Measurements from ENCODE around the gene JAKMIP3. TPM values are rescaled to one million over a fixed set of nuclear protein-coding genes. Genes with fewer than 3 reads are reported as not detected.
A peak's percentile ranks its signal among the peaks of the same experiment; 100 is the strongest.

The JAKMIP3 gene
- total and polyA plus RNA-seq, 10 of the 15 experiments (the other 5 are each of a cell fraction or from before 2014, with no cell fraction given) = 0.01 TPM; not detected in 7

GRCh38 chr10:132052124-132052523 lies 13.6 kb upstream of the JAKMIP3 start:
- Histone ChIP-seq H3K27me3 (replicated peaks in 1 of 2; ENCODE audit: control insufficient read depth in 2 of 2, insufficient read depth in 2 of 2, low read length in 1 of 2) (no peaks in the 10 kb centered on the region), H3K4me1 (ENCODE audit: control insufficient read depth, insufficient read depth, low read length) (no peaks in the 10 kb centered on the region), H2AFZ (ENCODE audit: control insufficient read depth, low read depth, low read length) (no peak overlapping the region), H3K36me3 (ENCODE audit: control insufficient read depth in 2 of 2, insufficient read depth in 2 of 2, low read length in 1 of 2) (no peaks in the 10 kb centered on the region), H3K4me2 (ENCODE audit: control insufficient read depth, insufficient read depth) (no peak overlapping the region), H4K20me1 (ENCODE audit: control insufficient read depth, insufficient read depth) (no peaks in the 10 kb centered on the region), H3K9me3 (replicated peaks; ENCODE audit: control insufficient read depth, insufficient read depth, low read length) (peaks cover 4% of the 10 kb centered on the region; the same call in 1 of the 3 replicates), H3K27ac (ENCODE audit: control insufficient read depth, insufficient read depth) (no peak overlapping the region), H3K4me3 (no peak overlapping the region), H3K79me2 (ENCODE audit: control insufficient read depth, insufficient read depth, low read length) (no peaks in the 10 kb centered on the region), H3K9ac (ENCODE audit: control insufficient read depth, insufficient read depth, low read length) (no peak overlapping the region)
- ChIA-PET CTCF (no interaction called here), SMC1A (ENCODE audit: uncharacterized antibody, unreplicated experiment) (no interaction called here), RAD21 (ENCODE audit: unreplicated experiment) (no interaction called here), POLR2A (interaction anchor here (0.5 kb wide), 1 partner anchor 849 kb away, joined by 6 read pairs; no protein-coding TSS in a partner anchor)
- no peak for TF ChIP-seq CEBPB (IDR thresholded peaks at IDR 0.05; ENCODE audit: borderline replicate concordance in 1 of 2, low read depth in 2 of 2, low read length in 2 of 2)
- peak; percentile 80 for TF ChIP-seq CBX5 (IDR thresholded peaks at IDR 0.05; ENCODE audit: low read depth)
- no peak for ATAC-seq
- WGBS (ENCODE audit: insufficient coverage, insufficient replicate concordance, low lambda C conversion rate, missing lambda C conversion rate) = 10% methylated on average over 1 of the region's 1 CpG
- in situ Hi-C loops (cut with MboI) = no loop called here
- intact Hi-C loops (cut with micrococcal nuclease; ENCODE audit: unreplicated experiment) = no loop called here
- BruUV-seq (replicated peaks) = no TSS peak
- no peak for DNase-seq (ENCODE audit: low read depth, low spot score)
- no peak for FAIRE-seq

DNA sequence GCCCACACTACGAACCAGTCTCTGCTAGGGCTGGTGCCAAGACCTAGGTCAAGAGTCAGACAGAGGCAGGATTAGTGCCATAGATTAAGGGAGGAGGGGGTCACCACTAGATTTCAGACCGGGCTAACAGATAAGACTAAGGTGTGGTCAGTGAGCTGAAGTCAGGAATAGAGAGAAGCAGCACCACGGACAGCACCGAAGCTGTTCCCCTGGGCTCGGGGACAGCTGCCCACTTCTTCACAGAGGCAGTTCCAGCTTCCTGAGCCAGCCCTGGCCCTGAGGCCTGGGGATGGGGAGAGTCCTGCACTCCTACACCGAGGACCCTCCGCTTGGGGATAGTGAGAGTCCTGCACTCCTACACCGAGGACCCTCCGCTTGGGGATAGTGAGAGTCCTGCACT lies 11.2 kb upstream of the JAKMIP3 start:
- ChIA-PET RAD21 (ENCODE audit: unreplicated experiment) (no interaction called here), SMC1A (ENCODE audit: uncharacterized antibody, unreplicated experiment) (no interaction called here), CTCF (no interaction called here), POLR2A (no interaction called here)
- 22% methylated on average over 9 of the region's 9 CpGs for WGBS (ENCODE audit: insufficient coverage, insufficient replicate concordance, low lambda C conversion rate, missing lambda C conversion rate)
- no peak overlapping the region for H3K9ac ChIP-seq (ENCODE audit: control insufficient read depth, insufficient read depth, low read length)
- TF ChIP-seq CBX5 (IDR thresholded peaks at IDR 0.05; ENCODE audit: low read depth) = no peak
- TF ChIP-seq, protein P1, sequence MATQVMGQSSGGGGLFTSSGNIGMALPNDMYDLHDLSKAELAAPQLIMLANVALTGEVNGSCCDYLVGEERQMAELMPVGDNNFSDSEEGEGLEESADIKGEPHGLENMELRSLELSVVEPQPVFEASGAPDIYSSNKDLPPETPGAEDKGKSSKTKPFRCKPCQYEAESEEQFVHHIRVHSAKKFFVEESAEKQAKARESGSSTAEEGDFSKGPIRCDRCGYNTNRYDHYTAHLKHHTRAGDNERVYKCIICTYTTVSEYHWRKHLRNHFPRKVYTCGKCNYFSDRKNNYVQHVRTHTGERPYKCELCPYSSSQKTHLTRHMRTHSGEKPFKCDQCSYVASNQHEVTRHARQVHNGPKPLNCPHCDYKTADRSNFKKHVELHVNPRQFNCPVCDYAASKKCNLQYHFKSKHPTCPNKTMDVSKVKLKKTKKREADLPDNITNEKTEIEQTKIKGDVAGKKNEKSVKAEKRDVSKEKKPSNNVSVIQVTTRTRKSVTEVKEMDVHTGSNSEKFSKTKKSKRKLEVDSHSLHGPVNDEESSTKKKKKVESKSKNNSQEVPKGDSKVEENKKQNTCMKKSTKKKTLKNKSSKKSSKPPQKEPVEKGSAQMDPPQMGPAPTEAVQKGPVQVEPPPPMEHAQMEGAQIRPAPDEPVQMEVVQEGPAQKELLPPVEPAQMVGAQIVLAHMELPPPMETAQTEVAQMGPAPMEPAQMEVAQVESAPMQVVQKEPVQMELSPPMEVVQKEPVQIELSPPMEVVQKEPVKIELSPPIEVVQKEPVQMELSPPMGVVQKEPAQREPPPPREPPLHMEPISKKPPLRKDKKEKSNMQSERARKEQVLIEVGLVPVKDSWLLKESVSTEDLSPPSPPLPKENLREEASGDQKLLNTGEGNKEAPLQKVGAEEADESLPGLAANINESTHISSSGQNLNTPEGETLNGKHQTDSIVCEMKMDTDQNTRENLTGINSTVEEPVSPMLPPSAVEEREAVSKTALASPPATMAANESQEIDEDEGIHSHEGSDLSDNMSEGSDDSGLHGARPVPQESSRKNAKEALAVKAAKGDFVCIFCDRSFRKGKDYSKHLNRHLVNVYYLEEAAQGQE (IDR thresholded peaks at IDR 0.05; ENCODE audit: low read depth, low read length) = peak; percentile 66; the same call in 1 of the 2 replicates
- TF ChIP-seq CREM (IDR thresholded peaks at IDR 0.05; ENCODE audit: low read depth) = no peak
- ATAC-seq (no peak), DNase-seq (ENCODE audit: low read depth, low spot score) (no peak), FAIRE-seq (no peak)
- H3K27me3 ChIP-seq (replicated peaks in 1 of 2; ENCODE audit: control insufficient read depth in 2 of 2, insufficient read depth in 2 of 2, low read length in 1 of 2) = no peaks in the 10 kb centered on the region
- H3K27ac ChIP-seq (ENCODE audit: control insufficient read depth, insufficient read depth) = no peak overlapping the region
- no peak overlapping the region for H2AFZ ChIP-seq (ENCODE audit: control insufficient read depth, low read depth, low read length)
- intact Hi-C loops (cut with micrococcal nuclease; ENCODE audit: unreplicated experiment) = no loop called here
- H3K79me2 ChIP-seq (ENCODE audit: control insufficient read depth, insufficient read depth, low read length) = no peaks in the 10 kb centered on the region
- no peak overlapping the region for H3K4me2 ChIP-seq (ENCODE audit: control insufficient read depth, insufficient read depth)
- no peak overlapping the region for H3K4me3 ChIP-seq
- H3K9me3 ChIP-seq (replicated peaks; ENCODE audit: control insufficient read depth, insufficient read depth, low read length) = peaks cover 4% of the 10 kb centered on the region; the same call in 1 of the 3 replicates
- in situ Hi-C loops (cut with MboI) = no loop called here
- no TSS peak for BruUV-seq (replicated peaks)
- no peaks in the 10 kb centered on the region for H4K20me1 ChIP-seq (ENCODE audit: control insufficient read depth, insufficient read depth)
- no peaks in the 10 kb centered on the region for H3K36me3 ChIP-seq (ENCODE audit: control insufficient read depth in 2 of 2, insufficient read depth in 2 of 2, low read length in 1 of 2)
- H3K4me1 ChIP-seq (ENCODE audit: control insufficient read depth, insufficient read depth, low read length) = no peaks in the 10 kb centered on the region

All from GM12878 (cell line).